Hepatic stellate cell (primary cell): ENCODE measurements around the gene ANO4.
"Not testable (repeated sequence)": the region's sequence is repeated elsewhere in the genome, so short reads cannot be mapped to it uniquely, and the experiment has no call there.

Experiments
- DNase-seq: peaks from one replicate; pipeline ENCODE4 v3.0.0; 2011; ENCODE audit warnings: low spot score

Gene ANO4

GRCh38 chr12:100953217-100953616, 158.6 kb downstream of the ANO4 start:
- no peak for DNase-seq

- DNase-seq: no peak
Observed at GRCh38 chr12:100953677-100954076, 159.1 kb downstream of the ANO4 start.

GRCh38 chr12:100954118-100954517, 159.5 kb downstream of the ANO4 start:
- DNase-seq: no peak

- no peak for DNase-seq
Observed at GRCh38 chr12:100955139-100955538, 160.6 kb downstream of the ANO4 start.

- no peak for DNase-seq
Observed at GRCh38 chr12:100956311-100956852, 161.8 kb downstream of the ANO4 start.

GRCh38 chr12:100959481-100959880, 164.9 kb downstream of the ANO4 start:
- DNase-seq: no peak

GRCh38 chr12:100962086-100962712, 167.6 kb downstream of the ANO4 start:
- no peak for DNase-seq

- no peak for DNase-seq
Observed at GRCh38 chr12:100963381-100963780, 168.8 kb downstream of the ANO4 start.

- no peak for DNase-seq
Observed at GRCh38 chr12:100964028-100964427, 169.5 kb downstream of the ANO4 start.

- no peak for DNase-seq
Observed at GRCh38 chr12:100967189-100967588, 172.6 kb downstream of the ANO4 start.

- no peak for DNase-seq
Observed at GRCh38 chr12:100970894-100971293, 176.3 kb downstream of the ANO4 start.

- DNase-seq: no peak
Observed at GRCh38 chr12:100972121-100972520, 177.5 kb downstream of the ANO4 start.

- no peak for DNase-seq
Observed at GRCh38 chr12:100974341-100974740, 179.8 kb downstream of the ANO4 start.

- DNase-seq: no peak
Observed at GRCh38 chr12:100974747-100975146, 180.2 kb downstream of the ANO4 start.

GRCh38 chr12:100976735-100977134, 182.2 kb downstream of the ANO4 start:
- DNase-seq: no peak

- DNase-seq: no peak
Observed at GRCh38 chr12:100980856-100981255, 186.3 kb downstream of the ANO4 start.

- DNase-seq: no peak
Observed at GRCh38 chr12:100982511-100983183, 188.1 kb downstream of the ANO4 start.

GRCh38 chr12:100984796-100985195, 190.2 kb downstream of the ANO4 start:
- DNase-seq: no peak

- no peak for DNase-seq
Observed at GRCh38 chr12:100986595-100987547, 192.3 kb downstream of the ANO4 start.

GRCh38 chr12:100987552-100988521, 193.3 kb downstream of the ANO4 start:
- DNase-seq: no peak

GRCh38 chr12:100989509-100989908, 194.9 kb downstream of the ANO4 start:
- not testable (repeated sequence) for DNase-seq
